ENCODE measurements around the gene ATP13A3.

GRCh38 chr3:194483850-194484249, 3.0 kb downstream of the ATP13A3 start:
- TF ChIP-seq, protein P1, sequence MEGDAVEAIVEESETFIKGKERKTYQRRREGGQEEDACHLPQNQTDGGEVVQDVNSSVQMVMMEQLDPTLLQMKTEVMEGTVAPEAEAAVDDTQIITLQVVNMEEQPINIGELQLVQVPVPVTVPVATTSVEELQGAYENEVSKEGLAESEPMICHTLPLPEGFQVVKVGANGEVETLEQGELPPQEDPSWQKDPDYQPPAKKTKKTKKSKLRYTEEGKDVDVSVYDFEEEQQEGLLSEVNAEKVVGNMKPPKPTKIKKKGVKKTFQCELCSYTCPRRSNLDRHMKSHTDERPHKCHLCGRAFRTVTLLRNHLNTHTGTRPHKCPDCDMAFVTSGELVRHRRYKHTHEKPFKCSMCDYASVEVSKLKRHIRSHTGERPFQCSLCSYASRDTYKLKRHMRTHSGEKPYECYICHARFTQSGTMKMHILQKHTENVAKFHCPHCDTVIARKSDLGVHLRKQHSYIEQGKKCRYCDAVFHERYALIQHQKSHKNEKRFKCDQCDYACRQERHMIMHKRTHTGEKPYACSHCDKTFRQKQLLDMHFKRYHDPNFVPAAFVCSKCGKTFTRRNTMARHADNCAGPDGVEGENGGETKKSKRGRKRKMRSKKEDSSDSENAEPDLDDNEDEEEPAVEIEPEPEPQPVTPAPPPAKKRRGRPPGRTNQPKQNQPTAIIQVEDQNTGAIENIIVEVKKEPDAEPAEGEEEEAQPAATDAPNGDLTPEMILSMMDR (IDR thresholded peaks at IDR 0.05; ENCODE audit: low read depth, low read length, missing input control): no peak
- TF ChIP-seq FOXA2 (IDR thresholded peaks at IDR 0.05) (no peak), YY1 (IDR thresholded peaks at IDR 0.05) (no peak), RAD21 (IDR thresholded peaks at IDR 0.05) (no peak), RXRA (IDR thresholded peaks at IDR 0.05) (no peak), NR2F2 (IDR thresholded peaks at IDR 0.05) (no peak)
- TF ChIP-seq, protein P2, sequence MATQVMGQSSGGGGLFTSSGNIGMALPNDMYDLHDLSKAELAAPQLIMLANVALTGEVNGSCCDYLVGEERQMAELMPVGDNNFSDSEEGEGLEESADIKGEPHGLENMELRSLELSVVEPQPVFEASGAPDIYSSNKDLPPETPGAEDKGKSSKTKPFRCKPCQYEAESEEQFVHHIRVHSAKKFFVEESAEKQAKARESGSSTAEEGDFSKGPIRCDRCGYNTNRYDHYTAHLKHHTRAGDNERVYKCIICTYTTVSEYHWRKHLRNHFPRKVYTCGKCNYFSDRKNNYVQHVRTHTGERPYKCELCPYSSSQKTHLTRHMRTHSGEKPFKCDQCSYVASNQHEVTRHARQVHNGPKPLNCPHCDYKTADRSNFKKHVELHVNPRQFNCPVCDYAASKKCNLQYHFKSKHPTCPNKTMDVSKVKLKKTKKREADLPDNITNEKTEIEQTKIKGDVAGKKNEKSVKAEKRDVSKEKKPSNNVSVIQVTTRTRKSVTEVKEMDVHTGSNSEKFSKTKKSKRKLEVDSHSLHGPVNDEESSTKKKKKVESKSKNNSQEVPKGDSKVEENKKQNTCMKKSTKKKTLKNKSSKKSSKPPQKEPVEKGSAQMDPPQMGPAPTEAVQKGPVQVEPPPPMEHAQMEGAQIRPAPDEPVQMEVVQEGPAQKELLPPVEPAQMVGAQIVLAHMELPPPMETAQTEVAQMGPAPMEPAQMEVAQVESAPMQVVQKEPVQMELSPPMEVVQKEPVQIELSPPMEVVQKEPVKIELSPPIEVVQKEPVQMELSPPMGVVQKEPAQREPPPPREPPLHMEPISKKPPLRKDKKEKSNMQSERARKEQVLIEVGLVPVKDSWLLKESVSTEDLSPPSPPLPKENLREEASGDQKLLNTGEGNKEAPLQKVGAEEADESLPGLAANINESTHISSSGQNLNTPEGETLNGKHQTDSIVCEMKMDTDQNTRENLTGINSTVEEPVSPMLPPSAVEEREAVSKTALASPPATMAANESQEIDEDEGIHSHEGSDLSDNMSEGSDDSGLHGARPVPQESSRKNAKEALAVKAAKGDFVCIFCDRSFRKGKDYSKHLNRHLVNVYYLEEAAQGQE (IDR thresholded peaks at IDR 0.05): no peak
